ENCODE measurements around the gene GOLGA8S.
"Not testable (repeated sequence)": the region's sequence is repeated elsewhere in the genome, so short reads cannot be mapped to it uniquely, and the experiment has no call there.

GOLGA8S gene, protein sequence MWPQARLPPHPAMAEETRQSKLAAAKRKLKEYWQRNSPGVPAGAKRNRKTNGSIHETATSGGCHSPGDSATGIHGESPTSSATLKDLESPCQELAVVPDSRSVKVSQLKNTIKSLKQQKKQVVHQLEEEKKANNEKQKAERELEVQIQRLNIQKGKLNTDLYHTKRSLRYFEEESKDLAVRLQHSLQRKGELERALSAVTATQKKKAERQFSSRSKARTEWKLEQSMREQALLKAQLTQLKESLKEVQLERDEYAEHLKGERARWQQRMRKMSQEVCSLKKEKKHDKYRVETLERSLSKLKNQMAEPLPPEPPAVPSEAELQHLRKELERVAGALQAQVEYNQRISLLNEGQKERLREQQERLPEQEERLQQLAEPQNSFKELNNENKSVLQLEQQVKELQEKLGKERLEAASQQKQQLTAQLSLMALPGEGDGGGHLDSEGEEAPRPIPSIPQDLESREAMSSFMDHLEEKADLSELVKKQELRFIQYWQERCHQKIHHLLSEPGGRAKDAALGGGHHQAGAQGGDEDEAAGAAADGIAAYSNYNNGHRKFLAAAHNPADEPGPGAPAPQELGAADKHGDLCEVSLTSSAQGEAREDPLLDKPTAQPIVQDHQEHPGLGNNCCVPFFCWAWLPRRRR

GRCh38 chr15:23354448-23354847 lies at the start of gene GOLGA8S:
TSS of gene GOLGA8S (plus strand) at chr15:23354748. CDS start at chr15:23354810, 62 bp downstream.
- H3K27ac ChIP-seq; CTCF ChIA-PET; DNase-seq (ENCODE audit: low spot score); POLR2A ChIA-PET (ENCODE audit: low non-redundant PET): not testable (repeated sequence)

DNA sequence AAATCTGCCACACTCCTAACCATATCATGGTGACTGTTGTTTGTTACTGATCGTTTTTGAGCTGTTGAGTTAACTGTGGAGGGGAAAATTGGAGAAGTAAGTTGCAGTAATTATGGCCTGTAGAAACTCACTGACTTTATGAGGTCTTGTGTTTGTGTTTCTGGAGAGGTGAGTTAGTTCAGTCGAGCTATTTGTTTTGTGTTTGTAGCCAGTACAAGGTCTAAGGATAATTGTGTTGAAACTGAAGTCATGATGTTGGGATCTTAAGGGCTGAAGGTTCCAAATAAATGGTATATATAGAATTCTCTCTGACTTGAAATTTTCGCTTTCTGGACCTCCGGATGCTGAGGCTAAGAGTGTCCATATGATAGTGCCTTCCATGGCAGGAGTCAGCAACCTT lies 49.7 kb upstream of the GOLGA8S start:
- CTCF ChIA-PET; POLR2A ChIA-PET (ENCODE audit: low non-redundant PET); DNase-seq (ENCODE audit: low spot score); H3K27ac ChIP-seq: not testable (repeated sequence)

- CTCF ChIA-PET; DNase-seq (ENCODE audit: low spot score); POLR2A ChIA-PET (ENCODE audit: low non-redundant PET); H3K27ac ChIP-seq: not testable (repeated sequence)
Measured at GRCh38 chr15:23305921-23306320, 48.6 kb upstream of the GOLGA8S start.

DNA sequence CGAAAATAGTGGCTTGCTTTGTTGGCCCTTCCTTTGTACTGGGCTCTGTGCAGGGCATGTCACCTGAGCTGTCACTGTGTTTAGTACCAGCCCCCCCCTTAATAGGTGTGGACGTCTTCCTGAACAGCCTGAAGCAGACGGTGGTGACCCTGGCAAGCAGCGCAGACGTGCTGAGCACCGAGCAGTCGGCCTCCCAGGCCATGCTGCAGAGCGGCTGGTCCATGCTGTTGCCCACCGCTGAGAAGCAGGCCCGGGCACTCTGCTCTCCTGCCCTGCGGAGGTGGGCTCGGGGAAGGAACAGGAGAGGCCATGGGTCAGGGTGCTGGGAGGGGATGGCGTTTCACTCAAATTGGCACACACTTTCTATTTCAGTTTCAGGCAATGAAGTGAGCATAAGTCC lies 43.3 kb upstream of the GOLGA8S start:
- POLR2A ChIA-PET (ENCODE audit: low non-redundant PET); H3K27ac ChIP-seq; CTCF ChIA-PET; DNase-seq (ENCODE audit: low spot score): not testable (repeated sequence)

- CTCF ChIA-PET; POLR2A ChIA-PET (ENCODE audit: low non-redundant PET); H3K27ac ChIP-seq; DNase-seq (ENCODE audit: low spot score): not testable (repeated sequence)
Measured at GRCh38 chr15:23334096-23334495, 20.5 kb upstream of the GOLGA8S start, which contains the start of gene GOLGA6L26. TSS of gene GOLGA6L26 (minus strand) at chr15:23334196. CDS start at chr15:23334135, 61 bp downstream.

DNA sequence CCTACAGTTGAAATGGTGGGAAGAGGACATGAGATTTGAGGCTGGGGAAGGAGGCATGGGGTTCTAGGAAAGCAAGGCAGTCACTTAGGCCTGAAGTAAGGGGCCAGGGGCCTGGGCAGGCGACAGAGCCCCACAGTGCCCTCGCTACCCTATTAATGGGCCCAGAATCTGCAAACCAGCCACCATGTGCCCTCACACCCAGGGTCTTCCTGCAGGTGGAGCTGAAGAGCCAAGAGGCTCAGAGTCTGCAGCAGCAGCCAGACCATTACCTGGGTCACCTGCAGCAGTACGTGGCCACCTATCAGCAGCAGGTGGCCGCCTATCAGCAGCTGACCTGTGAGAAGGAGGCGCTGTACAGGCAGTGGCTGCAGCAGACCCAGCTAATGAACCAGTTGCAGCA lies 8.1 kb downstream of the GOLGA8S start:
- POLR2A ChIA-PET (ENCODE audit: low non-redundant PET); H3K27ac ChIP-seq; DNase-seq (ENCODE audit: low spot score); CTCF ChIA-PET: not testable (repeated sequence)

DNA sequence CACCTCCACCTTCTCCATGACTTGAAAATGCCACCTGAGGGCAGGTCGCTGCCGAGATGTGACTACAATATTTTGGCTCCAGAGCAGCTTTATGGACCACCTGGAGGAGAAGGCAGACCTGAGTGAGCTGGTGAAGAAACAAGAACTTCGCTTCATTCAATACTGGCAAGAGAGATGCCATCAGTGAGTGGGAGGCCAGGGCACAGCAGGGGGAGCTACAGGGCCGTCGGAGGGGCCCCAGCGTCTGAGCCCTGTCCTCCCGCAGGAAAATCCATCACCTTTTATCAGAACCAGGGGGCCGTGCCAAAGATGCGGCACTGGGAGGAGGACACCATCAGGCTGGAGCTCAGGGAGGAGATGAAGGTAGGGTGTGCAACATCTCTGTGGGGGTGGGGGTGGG lies 9.7 kb downstream of the GOLGA8S start:
- POLR2A ChIA-PET (ENCODE audit: low non-redundant PET); CTCF ChIA-PET; DNase-seq (ENCODE audit: low spot score); H3K27ac ChIP-seq: not testable (repeated sequence)

- no peak for DNase-seq (ENCODE audit: low spot score)
- H3K27ac ChIP-seq, result no peak overlapping the region
- POLR2A ChIA-PET (ENCODE audit: low non-redundant PET), result no interaction called here
- TF ChIP-seq, protein P1, sequence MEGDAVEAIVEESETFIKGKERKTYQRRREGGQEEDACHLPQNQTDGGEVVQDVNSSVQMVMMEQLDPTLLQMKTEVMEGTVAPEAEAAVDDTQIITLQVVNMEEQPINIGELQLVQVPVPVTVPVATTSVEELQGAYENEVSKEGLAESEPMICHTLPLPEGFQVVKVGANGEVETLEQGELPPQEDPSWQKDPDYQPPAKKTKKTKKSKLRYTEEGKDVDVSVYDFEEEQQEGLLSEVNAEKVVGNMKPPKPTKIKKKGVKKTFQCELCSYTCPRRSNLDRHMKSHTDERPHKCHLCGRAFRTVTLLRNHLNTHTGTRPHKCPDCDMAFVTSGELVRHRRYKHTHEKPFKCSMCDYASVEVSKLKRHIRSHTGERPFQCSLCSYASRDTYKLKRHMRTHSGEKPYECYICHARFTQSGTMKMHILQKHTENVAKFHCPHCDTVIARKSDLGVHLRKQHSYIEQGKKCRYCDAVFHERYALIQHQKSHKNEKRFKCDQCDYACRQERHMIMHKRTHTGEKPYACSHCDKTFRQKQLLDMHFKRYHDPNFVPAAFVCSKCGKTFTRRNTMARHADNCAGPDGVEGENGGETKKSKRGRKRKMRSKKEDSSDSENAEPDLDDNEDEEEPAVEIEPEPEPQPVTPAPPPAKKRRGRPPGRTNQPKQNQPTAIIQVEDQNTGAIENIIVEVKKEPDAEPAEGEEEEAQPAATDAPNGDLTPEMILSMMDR (conservative IDR thresholded peaks at IDR 0.05; ENCODE audit: low read depth), result no peak
- CTCF ChIA-PET, result no interaction called here
Measured at GRCh38 chr15:23370578-23370977, 16.0 kb downstream of the GOLGA8S start.

- DNase-seq (ENCODE audit: low spot score); POLR2A ChIA-PET (ENCODE audit: low non-redundant PET); H3K27ac ChIP-seq; CTCF ChIA-PET: not testable (repeated sequence)
Measured at GRCh38 chr15:23371134-23371533, 16.6 kb downstream of the GOLGA8S start.

- POLR2A ChIA-PET (ENCODE audit: low non-redundant PET); CTCF ChIA-PET; H3K27ac ChIP-seq; DNase-seq (ENCODE audit: low spot score): not testable (repeated sequence)
Measured at GRCh38 chr15:23371868-23372267, 17.3 kb downstream of the GOLGA8S start.

DNA sequence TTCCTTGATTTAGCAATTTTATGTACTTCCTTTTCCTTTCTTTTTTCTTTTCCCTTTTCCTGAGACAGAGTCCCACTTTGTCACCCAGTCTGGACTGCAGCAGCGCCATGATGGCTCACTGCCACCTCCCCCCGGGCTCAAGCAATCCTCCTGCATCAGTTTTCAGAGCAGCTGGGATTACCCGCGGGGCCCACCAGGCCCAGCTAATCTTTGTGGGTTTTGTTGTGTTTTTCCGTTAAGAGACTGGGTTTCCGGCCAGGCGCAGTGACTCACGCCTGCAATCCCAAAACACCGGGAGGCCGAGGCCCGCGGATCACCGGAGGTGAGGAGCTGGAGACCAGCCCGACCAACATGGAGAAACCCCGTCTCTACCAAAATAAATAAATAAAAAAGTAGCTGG lies 17.7 kb downstream of the GOLGA8S start:
- H3K27ac ChIP-seq, result no peak overlapping the region
- POLR2A ChIA-PET (ENCODE audit: low non-redundant PET), result no interaction called here

GRCh38 chr15:23372891-23373600 lies 18.5 kb downstream of the GOLGA8S start:
- H3K27ac ChIP-seq; POLR2A ChIA-PET (ENCODE audit: low non-redundant PET); CTCF ChIA-PET; DNase-seq (ENCODE audit: low spot score): not testable (repeated sequence)

More for the DNA sequence above, 17.7 kb downstream of the GOLGA8S start:
- TF ChIP-seq, protein P1 (conservative IDR thresholded peaks at IDR 0.05; ENCODE audit: low read depth), result no peak
- CTCF ChIA-PET, result no interaction called here
- no peak for DNase-seq (ENCODE audit: low spot score)

DNA sequence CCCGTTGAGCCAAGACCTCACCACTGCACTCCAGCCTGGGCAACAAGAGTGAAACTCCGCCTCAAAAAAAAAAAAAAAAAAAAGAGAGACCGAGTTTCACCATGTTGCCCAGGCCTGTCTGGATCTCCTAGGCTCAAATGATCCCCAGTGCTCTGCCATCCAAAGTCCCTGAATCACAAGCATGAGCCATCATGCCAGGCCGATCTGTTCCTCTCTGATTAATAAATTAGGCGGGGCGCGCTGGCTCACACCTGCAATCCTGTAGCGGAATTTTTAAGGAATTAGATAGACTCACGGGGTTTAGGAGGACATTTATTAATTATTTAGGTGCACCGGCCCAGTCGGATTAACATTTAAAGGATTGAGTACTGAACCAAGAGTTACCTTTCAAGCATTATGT lies 19.7 kb downstream of the GOLGA8S start:
- POLR2A ChIA-PET (ENCODE audit: low non-redundant PET); CTCF ChIA-PET; DNase-seq (ENCODE audit: low spot score); H3K27ac ChIP-seq: not testable (repeated sequence)

GRCh38 chr15:23378946-23379345 lies 24.4 kb downstream of the GOLGA8S start:
- POLR2A ChIA-PET (ENCODE audit: low non-redundant PET); DNase-seq (ENCODE audit: low spot score); CTCF ChIA-PET; H3K27ac ChIP-seq: not testable (repeated sequence)

- CTCF ChIA-PET; DNase-seq (ENCODE audit: low spot score): not testable (repeated sequence)
Measured at GRCh38 chr15:23380700-23381099, 26.2 kb downstream of the GOLGA8S start.

More at GRCh38 chr15:23380700-23381099, 26.2 kb downstream of the GOLGA8S start:
- POLR2A ChIA-PET (ENCODE audit: low non-redundant PET); H3K27ac ChIP-seq: not testable (repeated sequence)
